ENCODE measurements around the gene NOX1.
A peak's percentile ranks its signal among the peaks of the same experiment; 100 is the strongest.

The NOX1 gene

DNA sequence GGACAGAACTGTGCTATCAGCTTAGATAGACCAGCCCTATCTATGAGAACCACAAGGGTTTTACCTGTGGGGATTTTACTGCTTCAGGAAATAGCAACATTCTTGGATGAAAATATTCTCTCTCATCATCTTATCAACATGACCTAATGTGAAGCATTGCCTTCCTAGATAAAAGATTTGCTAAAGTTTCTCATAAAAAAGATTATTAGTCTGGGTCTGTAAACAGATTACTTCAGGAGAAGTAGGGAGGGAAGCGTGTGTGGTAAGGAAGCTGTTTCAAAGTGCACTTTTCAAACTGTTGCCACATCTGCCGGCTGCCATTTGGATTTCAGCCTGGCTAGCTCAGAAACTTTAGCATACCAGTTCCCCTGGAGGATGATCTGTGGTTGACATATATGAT is at the start of gene NOX1:
Gene NOX1, minus strand, starts transcription at position 35 of the 400 bp plus-strand sequence. CDS start 220 bp downstream, outside the sequence.
- DNase-seq, result no peak

DNA sequence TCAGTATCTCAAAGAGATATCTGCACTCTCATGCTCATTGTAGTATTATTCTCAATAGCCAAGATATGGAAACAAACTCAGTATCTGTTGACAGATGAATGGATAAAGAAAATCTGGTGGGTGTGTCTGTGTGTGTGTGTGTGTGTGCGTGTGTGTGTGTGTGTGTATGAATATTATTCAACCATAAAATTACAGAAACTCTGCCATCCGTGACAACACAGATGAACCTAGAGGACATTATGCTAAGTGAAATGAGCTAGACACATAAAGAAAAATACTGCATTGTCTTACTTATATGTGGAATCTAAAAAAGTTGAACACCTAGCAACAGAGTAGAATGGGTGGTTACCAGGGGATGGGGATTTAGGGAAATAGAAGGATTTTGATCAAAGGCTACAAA is 41.4 kb upstream of the NOX1 start:
- no peak for DNase-seq

DNA sequence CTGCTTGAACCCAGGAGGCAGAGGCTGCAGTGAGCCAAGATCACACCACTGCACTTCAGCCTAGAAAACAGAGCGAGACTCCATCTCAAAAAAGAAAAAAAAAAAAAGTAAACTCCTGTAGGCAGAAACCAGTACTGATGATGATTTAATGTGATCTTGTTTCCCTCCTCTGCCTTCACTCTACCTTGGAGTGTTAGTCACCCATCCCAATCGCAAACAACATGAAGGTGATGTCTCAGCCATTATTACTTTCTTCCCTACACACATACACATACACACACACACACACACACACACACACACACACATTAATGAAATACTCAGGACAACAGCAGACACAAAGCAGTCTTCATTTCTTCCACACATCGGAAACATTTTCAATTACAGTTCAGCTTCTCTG is 39.0 kb upstream of the NOX1 start:
- no peak for DNase-seq

DNA sequence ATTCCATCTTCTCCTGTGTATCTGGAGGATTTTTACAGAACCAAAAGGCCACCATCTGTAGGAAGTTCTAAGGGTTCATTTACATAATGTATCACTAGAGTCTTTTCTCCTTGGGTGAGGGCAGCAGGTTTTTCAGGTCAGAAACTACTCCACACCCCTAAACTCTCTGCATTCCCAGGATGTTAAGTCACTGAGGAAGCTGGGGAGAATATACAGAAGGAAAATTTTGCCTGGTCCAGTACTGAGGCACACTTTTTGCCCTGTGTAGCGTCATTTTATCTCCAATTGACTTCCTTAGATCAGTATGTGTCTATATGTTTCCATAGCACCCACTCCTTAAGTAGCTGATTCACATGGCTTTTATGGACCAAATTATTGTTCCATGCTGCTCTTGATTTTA is 37.6 kb upstream of the NOX1 start:
- no peak for DNase-seq

DNA sequence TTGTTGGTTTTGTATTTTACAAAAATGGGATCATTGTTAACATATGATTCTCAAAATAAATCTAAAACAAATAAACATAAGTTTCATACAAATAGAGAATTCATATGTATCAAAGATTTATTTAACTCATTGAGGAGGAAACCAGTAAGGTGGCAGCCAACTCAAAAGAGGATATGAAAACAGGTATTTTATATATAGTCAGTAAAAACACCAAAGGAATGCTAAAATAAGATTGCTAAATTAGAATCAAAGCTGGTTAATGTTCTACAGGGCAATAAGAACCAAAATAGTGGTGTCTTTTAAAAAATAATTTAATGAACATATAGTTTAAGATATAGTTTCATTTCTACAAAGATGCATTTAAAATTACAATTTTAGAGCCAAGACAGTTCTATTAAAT is 31.5 kb upstream of the NOX1 start:
- DNase-seq, result no peak

DNA sequence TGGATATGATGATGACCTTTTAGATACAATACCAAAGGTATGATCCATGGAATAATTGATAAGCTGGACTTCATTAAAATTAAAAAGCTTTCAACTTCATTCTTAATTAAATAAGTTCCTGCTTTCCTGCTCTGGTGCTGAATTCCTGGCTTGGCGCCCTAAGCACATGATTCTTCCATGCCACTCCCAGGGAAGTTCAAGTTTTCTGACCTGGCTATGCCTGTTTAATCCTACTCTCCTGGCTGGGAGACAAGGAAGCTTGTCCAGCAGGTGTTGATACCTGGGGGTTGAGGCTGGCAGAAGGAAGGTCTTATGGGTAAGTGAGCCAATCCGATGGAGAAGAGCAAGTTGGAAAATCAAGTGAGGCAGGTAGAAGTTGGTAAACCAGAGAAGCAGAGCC is 30.3 kb upstream of the NOX1 start:
- DNase-seq, result no peak

DNA sequence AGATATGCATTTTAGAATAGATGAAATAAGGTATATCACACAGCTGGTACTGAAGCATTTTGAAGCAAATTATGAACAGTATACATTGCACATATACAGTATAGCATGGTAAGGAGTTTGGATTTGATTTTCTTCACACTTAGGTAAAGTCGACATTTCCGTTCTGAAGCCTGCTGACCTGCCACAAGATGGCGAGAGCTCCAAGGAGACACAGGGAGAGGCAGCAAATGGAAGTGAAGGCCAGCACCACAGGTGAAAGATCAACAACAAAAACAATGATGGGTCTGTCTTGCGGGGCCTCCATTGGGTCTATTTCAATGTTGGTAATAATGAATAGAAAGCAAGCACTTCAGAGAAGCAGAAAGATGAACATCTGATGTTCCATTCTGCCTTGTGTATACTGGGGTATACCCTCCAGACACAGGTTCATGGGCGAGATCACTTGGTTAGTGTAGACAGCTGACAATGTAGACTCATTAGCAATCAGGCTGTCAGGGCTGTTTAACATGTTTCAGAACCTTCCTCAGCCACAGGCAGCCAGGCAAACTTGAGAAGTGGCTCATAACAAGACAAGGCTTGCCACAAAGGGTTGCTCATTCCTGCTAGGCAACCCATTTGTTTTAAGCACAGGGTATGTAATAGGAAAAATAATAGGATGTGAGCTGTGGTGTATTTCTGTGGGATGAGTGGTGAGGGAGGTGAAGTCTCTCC is 21.4 kb upstream of the NOX1 start:
- DNase-seq, result no peak

DNA sequence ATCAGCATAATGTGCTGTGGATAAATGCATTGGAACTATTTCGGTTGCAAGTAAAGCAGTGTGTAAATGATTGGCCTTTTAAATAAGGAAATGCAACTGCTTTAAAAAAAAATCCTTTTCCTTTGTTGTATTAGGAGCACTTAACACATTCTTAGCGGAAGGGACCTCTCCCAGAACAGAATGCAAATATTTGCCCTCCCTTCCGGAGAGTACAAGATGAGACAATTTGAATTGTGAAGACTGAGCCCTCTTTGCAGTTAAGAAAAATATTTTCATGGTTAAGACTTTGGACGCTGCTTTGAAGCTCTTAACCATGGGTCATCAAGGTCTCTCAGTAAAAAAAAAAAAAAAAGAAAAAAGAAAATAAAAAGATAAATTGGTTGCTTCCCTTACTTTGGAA is 9.5 kb upstream of the NOX1 start:
- no peak for DNase-seq

DNA sequence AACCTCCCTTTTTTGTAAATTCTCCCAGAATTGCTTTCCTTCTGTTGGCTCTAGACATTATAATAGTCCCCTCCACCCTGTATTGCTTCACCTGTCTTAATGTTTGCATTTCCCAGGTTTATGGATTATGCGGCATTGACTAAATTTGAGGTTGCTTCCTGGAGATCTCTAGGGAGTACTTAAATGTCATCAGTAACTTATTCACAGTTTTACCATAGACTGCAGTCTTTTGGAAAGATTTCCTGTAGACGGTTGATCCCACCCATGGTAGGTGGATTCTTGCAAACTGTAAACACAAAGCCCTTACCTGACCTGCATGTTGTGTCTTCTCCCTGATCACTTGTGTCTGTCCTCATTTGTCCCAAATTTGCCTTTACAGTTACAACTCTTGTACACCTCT is 6.2 kb upstream of the NOX1 start:
- DNase-seq, result no peak

DNA sequence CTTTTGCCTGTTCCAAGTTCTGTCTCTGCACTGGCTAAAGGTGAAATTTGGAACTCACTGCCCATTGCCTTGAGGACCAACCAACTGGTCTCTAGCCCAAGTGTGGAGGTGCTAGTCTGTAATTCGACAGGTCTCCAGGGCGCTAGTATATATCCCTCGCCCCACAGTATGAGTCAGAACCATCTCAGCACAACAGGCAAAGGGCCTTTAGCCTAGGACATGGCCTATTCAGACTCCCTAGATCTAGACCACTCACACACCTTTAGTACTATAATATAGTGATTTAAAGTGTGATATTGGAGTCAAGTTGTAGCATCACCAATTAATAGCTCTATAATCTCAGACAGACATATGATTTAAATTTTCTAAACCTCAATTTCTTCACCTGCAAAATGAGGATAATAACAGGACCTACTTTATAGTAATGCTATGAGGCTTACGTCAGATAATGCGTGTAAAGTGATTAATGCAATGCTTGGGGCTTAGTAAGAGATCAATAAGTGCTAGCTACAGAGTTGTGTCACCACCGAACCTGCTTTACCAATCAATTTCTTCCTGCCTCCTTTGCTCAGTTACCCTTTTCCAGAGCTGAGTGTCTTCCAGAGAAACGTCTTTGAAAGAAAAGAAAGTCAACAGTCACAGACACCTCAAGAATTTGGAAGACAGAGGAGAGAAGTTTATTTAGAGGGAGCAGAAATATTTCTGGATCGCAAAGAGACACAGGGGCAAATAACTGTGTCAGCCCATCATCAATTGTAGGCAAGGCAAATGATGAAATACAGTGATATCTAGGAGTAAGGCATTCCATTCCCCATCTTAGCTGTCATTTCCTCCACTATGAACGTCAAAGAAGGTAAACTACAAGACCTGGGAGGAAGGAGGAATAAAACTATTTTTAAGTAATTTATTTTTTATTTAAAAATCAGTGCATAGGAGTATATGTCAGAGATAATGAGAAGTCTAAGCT is 2.3 kb downstream of the NOX1 start:
- DNase-seq, result no peak

DNA sequence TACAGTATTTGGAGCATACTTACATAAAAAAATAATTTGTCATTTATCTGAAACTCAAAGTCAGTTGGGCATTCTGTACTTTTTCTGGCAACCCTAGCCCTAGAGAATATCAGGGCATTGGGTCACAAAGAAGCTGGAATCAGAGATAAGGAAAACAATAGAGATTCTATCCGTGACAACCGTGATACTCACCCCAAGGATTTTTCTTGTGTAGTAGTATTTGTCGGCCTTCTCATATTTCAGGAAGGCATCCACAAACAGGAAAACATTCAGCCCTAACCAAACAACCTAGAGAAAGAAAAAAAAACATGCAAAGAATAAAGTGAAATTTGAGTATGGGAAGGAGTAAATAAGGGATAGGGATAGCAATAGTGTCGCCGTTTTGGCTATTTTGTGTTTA is 3.6 kb downstream of the NOX1 start:
- DNase-seq, result no peak

DNA sequence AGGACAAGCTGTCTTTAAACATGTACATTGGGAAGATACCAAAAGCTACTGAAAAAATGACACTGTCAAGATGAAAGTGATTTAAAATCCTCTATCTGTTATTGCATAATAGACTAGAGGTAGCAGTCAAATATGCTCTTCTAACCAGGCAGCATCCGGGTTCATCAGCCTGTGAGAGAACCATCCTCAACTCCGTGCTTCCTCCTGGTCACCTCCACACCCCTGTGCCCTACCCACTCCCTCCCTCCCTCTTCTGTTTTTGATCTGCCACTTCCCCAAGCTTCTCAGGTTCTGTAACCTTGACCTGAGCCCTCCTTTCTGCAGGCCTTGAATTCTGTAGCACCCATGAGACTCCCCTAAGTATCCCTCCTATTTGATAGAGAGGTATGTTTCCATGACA is 5.9 kb downstream of the NOX1 start:
- no peak for DNase-seq

DNA sequence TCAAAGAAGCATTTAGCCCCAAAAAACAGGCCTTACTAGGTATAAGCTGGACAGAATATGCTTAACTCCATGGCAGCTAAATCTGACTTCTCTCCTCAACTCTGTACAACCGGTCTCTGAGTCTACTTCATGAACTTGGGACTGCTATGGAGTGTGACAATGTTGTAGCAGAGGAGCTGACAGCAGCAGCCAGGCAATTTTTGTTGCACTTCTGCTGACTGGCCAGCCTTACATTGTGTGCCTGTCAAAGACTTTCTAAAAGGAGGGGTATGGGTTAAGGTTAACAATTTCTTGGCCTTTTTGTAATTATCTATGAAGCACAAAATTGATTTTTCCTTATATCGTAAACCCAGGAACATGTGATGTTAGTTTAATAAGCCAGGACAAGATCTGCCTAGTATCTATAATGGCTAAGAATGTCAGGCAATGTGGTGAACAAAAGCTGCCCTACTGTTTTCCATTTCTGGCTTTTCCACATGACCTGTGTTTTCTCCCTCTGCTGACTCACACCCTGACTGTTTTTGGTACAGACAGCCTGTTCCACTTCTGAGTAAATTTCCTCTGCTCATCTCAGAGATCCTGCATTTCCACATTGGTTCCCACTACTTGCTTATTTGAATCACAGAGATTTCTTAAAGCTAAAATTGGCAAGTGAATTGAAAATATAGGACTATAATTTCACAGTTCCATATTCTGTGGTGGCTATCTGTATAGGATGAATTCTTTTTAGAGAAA is 9.3 kb downstream of the NOX1 start:
- no peak for DNase-seq

DNA sequence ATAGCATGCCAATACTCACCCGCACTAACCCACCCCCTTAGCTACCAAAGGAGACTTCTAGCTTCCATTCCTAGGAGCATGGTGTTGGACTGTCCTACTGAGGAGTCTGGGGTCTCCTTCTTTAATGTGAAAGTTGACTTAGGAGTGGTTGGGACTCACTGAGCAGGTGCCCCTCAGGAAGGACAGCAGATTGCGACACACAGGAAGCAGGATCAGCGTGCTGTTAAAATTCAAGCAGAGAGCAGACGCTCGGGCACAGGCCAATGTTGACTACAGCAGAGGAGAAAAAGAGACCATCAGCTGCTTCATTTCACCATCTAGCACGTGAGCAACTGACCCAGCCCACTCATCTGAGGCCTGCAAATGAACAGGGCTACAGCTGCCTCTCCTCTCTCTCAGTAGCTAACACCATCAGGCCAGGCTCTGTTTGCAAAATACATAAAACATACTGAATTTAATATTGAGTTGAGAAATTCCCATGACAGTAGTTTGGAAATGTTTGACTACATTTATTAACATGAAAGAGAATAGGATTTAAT is 10.8 kb downstream of the NOX1 start:
- no peak for DNase-seq

DNA sequence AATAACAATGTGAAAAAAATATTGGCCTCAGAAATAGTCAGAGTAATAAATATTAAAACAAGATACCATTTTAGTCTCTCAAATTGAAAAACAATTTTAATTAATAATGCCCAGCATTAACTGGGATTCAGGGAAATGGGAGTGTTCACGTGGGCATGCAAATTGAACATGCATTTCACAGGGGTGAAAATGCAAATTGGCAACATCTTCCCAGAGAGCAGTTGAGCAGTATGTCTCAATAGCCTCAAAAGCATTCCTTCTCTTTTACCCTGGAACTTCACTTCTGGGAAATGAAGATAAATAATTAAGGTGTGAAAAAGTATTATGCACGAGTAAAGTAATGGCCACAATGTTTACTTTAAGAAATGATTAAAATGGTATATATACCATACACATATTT is 21.3 kb downstream of the NOX1 start:
- DNase-seq, result no peak

DNA sequence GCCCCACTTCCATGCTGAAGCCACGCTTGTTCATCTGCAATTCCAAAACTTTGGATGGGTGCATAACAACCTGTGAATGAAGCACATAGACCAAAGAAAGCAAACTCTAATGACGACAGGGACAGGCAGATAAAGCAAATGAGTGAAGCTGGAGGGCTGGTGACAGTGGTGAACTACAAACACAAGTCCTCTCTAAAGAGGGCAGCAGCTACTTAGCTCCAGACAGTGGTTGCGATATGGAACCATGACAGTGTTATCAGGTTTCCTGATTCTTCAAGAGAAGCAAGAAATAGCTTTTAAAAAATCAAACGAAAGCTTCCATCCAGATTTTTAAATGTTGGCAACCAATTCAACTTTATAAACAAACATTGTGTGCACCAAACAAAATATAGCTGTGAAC is 23.8 kb downstream of the NOX1 start:
- DNase-seq, result no peak

DNA sequence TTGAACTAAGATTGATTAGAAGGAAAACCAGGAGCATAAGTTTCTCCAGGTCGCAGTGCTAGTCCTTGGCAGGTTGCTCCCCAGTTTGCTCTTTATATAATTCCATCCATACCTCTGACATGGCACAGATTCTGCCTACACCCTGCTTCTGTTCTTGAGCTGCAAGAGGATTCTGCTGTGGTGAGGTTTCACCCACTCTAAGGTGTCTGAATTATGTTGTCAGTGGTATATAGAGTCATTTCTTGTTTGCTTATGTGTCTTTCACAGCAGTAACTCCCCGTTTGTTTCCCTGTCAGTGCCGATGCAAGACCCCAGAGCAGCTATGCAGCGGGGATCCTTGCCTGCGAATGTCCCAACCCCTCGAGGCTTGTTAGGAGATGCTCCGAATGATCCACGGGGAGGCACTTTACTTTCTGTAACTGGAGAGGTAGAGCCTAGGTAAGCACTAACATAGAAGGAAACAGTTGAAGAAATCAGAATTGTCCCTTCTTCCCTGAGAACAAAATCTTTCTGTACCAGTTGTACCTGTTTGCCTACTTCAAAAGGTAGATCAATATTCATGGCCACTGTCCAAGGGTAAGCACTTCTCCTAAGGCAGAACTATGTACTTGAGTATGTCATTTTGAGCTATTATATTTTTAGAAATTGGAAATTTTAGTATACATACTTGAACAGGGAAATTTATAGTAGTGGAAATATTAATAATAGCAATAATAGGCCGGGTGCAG is 42.8 kb downstream of the NOX1 start:
- no peak for DNase-seq

DNA sequence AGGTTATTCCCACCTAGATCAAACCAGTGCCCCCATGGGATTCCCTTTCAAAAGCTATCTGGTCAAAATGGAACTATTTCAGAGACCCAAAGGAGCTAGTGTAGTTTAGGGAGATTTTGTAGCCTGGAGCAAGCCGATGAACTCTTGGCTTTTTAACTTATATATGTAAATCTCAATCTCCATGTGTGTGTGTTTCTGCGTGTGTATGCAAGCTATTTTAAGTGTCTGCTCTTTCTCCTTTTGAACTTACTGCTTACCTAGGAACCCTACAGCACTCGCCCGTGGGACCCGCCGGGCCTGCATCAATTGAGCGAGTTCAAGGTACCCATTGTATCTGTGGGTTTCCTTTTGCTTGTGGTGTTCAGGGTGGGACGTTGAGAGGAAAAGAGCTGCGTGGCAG is 43.6 kb downstream of the NOX1 start:
- no peak for DNase-seq

DNA sequence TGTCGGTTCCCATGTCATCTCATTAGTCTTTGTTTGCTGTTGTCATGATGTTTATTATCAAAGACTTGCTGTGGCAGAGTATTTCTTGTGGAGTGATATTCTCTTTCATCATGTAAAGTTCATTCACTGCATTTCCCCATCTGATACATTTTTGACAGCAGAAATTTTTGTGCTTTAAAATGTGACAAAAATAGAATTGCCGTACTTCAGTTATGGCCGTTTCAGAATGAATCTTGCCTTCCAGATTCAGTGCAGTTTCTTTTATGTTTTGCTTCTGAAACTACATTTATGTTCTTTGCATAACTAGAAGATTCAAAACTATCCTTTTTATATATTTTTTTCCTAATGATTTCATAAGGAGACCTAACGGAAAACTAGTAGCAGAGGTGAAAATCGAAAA is 44.0 kb downstream of the NOX1 start:
- no peak for DNase-seq

DNA sequence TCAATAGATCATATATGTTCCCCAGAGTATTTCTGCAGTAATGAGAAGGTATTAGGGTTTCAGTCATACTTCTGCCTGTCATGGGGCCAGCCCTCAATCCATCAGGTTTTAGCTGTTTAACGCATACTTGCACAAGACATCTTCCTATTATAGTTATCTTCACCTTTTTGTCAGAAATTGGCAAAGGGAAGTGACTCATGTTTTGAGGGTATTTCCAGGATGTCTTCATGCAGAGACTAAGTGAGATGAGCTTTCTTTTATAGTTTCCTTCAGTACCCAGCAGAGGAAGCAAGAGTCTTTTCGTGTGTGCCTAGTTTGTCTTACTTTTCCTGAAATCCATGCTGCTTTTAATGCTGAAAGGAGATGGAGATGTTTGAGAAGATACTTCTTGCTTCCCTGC is 44.4 kb downstream of the NOX1 start:
- no peak for DNase-seq

DNA sequence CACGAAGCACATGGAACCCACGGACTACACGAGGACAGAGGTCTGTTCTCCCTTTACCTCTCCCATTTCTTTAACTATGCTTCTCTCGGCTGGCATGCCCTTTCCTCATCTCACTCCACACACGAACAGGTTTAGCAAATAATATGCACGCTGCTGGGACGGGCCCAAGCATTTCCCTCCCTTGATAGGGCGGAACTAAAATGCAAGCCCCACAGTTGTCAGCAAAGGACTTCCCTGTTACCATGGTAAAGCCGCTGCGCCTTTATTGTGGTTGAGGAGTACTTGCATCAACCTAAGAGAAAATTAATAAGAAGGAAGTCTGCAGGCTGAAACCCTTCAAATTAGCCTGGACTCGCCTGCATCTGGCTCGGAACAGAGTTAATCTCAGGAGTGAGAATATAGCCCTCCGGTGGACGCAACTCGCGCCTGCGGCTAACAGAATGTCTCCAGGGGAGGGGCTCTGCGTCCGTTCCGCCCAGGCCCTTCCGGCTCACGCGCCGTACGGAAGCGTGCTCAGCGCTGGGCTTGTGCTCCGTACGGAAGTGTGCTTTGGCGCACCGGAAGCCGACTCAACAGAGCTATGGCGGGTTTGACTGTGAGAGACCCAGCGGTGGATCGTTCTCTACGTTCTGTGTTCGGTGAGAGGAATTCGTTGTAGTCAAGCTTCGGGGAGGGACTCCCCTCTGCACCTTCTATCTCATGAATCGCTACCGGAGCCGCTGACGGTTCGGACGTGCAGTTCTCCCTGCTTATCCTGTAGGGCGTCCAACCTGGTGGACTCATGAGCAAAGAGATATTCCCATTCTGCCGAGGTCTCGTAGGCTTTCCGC is 54.1 kb downstream of the NOX1 start, which contains the start of gene CSTF2:
Gene CSTF2, plus strand, starts transcription at position 555 of the 830 bp plus-strand sequence. Its CDS starts 26 bp downstream, at position 581.
- peak; percentile 58 for DNase-seq

DNA sequence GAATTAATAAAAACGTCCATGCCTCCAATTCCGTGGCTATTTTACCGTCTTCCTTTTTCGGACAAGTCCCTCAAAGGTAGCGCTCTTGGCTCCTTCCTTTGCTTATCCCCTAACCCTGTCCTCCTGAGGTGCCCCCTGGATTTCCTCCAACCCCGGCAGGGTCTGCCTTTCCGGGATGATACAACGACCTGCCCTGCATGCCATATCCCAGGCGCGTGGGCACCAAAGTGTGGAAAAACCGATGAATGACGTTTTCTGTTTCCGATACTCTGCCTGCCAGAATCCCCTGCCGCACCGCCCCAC is 54.7 kb downstream of the NOX1 start:
- no peak for DNase-seq

Measured in DMS 273 treated with DMSO at 0.1 percent for 48 hours (cell line).